H1 (cell line): ENCODE data around the gene ABHD6. TPM values are rescaled to one million over a fixed set of nuclear protein-coding genes. Genes with fewer than 3 reads are reported as not detected.

Experiments
- CTCF ChIA-PET: fragments of 300-600 bp; sonication (Branson Sonifier 250); formaldehyde crosslinking; loops from one replicate; lab custom pipeline; 2021; ENCODE audit not compliant: partially characterized antibody; lab: Charles Lee
- POLR2A ChIA-PET: fragments of 300-600 bp; sonication (Branson Sonifier 250); formaldehyde crosslinking; loops from one replicate; lab custom pipeline; 2021; ENCODE audit warnings: inconsistent platforms; ENCODE audit not compliant: partially characterized antibody; lab: Charles Lee
- DNase-seq, 2 experiments: peaks; one replicate each; pipeline versions ENCODE4 v3.0.0 to v3.0.0-alpha.2; 2010 to 2022; ENCODE audit warnings: low spot score in 2 of 2, low read depth in 1 of 2, mixed read lengths in 1 of 2
- FAIRE-seq: peaks from 2 replicates; lab custom pipeline; 2011; peaks lifted over from hg19 to GRCh38; lab: Jason Lieb, UNC
- H2AFZ ChIP-seq: 2 replicates; pipeline ENCODE4 v1.8.1; 2012; ENCODE audit warnings: low read length, inconsistent platforms
- H2AK5ac ChIP-seq: 2 replicates; pipeline ENCODE4 v1.6.1; 2013; ENCODE audit warnings: low read depth, low read length
- H2BK120ac ChIP-seq: replicated peaks from 2 replicates; pipeline ENCODE3; 2013; ENCODE audit warnings: low read depth, low read length, inconsistent platforms
- H2BK12ac ChIP-seq: 2 replicates; pipeline ENCODE4 v1.6.1; 2013; ENCODE audit warnings: low read depth, low read length
- H2BK15ac ChIP-seq: 2 replicates; pipeline ENCODE4 v1.6.1; 2013; ENCODE audit warnings: low read length
- H2BK20ac ChIP-seq: 2 replicates; pipeline ENCODE4 v1.6.1; 2013; ENCODE audit warnings: low read length
- H2BK5ac ChIP-seq: 2 replicates; pipeline ENCODE4 v1.6.1; 2013; ENCODE audit warnings: low read depth, low read length
- H3K14ac ChIP-seq: 2 replicates; pipeline ENCODE4 v1.6.1; 2013; ENCODE audit warnings: inconsistent platforms; ENCODE audit not compliant: insufficient read length
- H3K18ac ChIP-seq: 2 replicates; pipeline ENCODE4 v1.6.1; 2013; ENCODE audit warnings: low read length; ENCODE audit errors: extremely low read depth
- H3K23ac ChIP-seq: 2 replicates; pipeline ENCODE4 v1.6.1; 2013; ENCODE audit warnings: inconsistent platforms; ENCODE audit not compliant: insufficient read length
- H3K23me2 ChIP-seq: 2 replicates; pipeline ENCODE4 v1.6.1; 2013; ENCODE audit warnings: low read depth, low read length
- H3K27ac ChIP-seq: 2 replicates; pipeline ENCODE4 v1.6.1; 2011; ENCODE audit warnings: low read depth, low read length, inconsistent platforms
- H3K27me3 ChIP-seq, 4 experiments: replicated peaks in 1 of 4; 1 replicate in 1 of 4; 2 replicates in 3 of 4; pipeline versions ENCODE4 v1.6.1 to v1.8.1; 2011 to 2013; ENCODE audit warnings: low read length in 3 of 4, mild to moderate bottlenecking in 3 of 4, inconsistent platforms in 2 of 4, mixed read lengths in 2 of 4, moderate library complexity in 1 of 4; ENCODE audit not compliant: control insufficient read depth in 3 of 4, insufficient read depth in 3 of 4; ENCODE audit errors: extremely low read depth in 1 of 4
- H3K36me3 ChIP-seq, 4 experiments: 2 replicates each; pipeline versions ENCODE4 v1.6.1 to v1.8.1; 2011 to 2013; ENCODE audit warnings: mild to moderate bottlenecking in 4 of 4, low read length in 3 of 4, moderate library complexity in 2 of 4, control low read depth in 1 of 4, inconsistent platforms in 1 of 4; ENCODE audit not compliant: insufficient read depth in 4 of 4, control insufficient read depth in 2 of 4
- H3K4ac ChIP-seq: replicated peaks from 2 replicates; pipeline ENCODE3; 2013; ENCODE audit warnings: low read length, low read depth, mixed read lengths, inconsistent platforms; ENCODE audit not compliant: insufficient read length
- H3K4me1 ChIP-seq, 4 experiments: replicated peaks in 1 of 4; 1 replicate in 1 of 4; 2 replicates in 3 of 4; pipeline versions ENCODE4 v1.6.1 to v1.8.1; 2011 to 2013; ENCODE audit warnings: low read length in 3 of 4, inconsistent platforms in 2 of 4, mixed read lengths in 1 of 4; ENCODE audit not compliant: insufficient read depth in 4 of 4, control insufficient read depth in 3 of 4
- H3K4me2 ChIP-seq, 2 experiments: 2 replicates each; pipeline versions ENCODE4 v1.6.1 to v1.8.1; 2011 to 2013; ENCODE audit warnings: low read depth in 2 of 2, low read length in 2 of 2, control low read depth in 1 of 2, inconsistent platforms in 1 of 2, mild to moderate bottlenecking in 1 of 2; ENCODE audit not compliant: insufficient read depth in 1 of 2
- H3K4me3 ChIP-seq, 4 experiments: fragments of 200-600, 300-600 bp in 1 of 4; sonication (generic), shearing (Covaris generic), sonication (Bioruptor Twin) in 1 of 4; 2 replicates each; pipeline versions ENCODE4 v1.5.1 to v1.8.1; 2011 to 2016; ENCODE audit warnings: low read length in 4 of 4, low read depth in 3 of 4, control low read depth in 2 of 4, inconsistent platforms in 2 of 4, mild to moderate bottlenecking in 2 of 4, mixed read lengths in 1 of 4, moderate library complexity in 1 of 4; ENCODE audit not compliant: insufficient read depth in 2 of 4; ENCODE audit errors: extremely low read depth in 1 of 4
- H3K56ac ChIP-seq: replicated peaks from 2 replicates; pipeline ENCODE3; 2013; ENCODE audit warnings: low read depth, mild to moderate bottlenecking, mixed read lengths, low read length, inconsistent platforms; ENCODE audit not compliant: insufficient read length
- H3K79me1 ChIP-seq: 2 replicates; pipeline ENCODE4 v1.6.1; 2013; ENCODE audit warnings: low read depth, low read length, control low read depth
- H3K79me2 ChIP-seq, 2 experiments: 2 replicates each; pipeline versions ENCODE4 v1.6.1 to v1.8.1; 2012 to 2013; ENCODE audit warnings: low read length in 2 of 2, mild to moderate bottlenecking in 2 of 2, inconsistent platforms in 1 of 2; ENCODE audit not compliant: insufficient read depth in 2 of 2, control insufficient read depth in 1 of 2
- H3K9ac ChIP-seq, 4 experiments: replicated peaks in 1 of 4; 1 replicate in 1 of 4; 2 replicates in 3 of 4; pipeline versions ENCODE4 v1.6.1 to v1.8.1; 2011 to 2013; ENCODE audit warnings: low read depth in 3 of 4, low read length in 3 of 4, control low read depth in 2 of 4, mild to moderate bottlenecking in 2 of 4, moderate library complexity in 2 of 4, inconsistent platforms in 1 of 4; ENCODE audit errors: extremely low read depth in 1 of 4
- H3K9me3 ChIP-seq, 2 experiments: 2 replicates each; pipeline versions ENCODE4 v1.6.1 to v1.8.1; 2012 to 2013; ENCODE audit warnings: mild to moderate bottlenecking in 2 of 2, moderate library complexity in 2 of 2, control low read depth in 1 of 2, inconsistent platforms in 1 of 2, low read depth in 1 of 2, low read length in 1 of 2, mixed read lengths in 1 of 2; ENCODE audit not compliant: insufficient read depth in 2 of 2
- H4K20me1 ChIP-seq, 2 experiments: replicated peaks in 1 of 2; 2 replicates each; pipeline versions ENCODE3 to v1.8.1; 2011 to 2013; ENCODE audit warnings: inconsistent platforms in 2 of 2, low read length in 2 of 2, mild to moderate bottlenecking in 1 of 2; ENCODE audit not compliant: insufficient read depth in 2 of 2, control insufficient read depth in 1 of 2
- H4K5ac ChIP-seq: 2 replicates; pipeline ENCODE4 v1.6.1; 2013; ENCODE audit warnings: low read length, low read depth, mixed read lengths, inconsistent platforms; ENCODE audit not compliant: insufficient read length
- H4K8ac ChIP-seq: 2 replicates; pipeline ENCODE4 v1.8.0; 2013; ENCODE audit warnings: mild to moderate bottlenecking, moderate library complexity, low read length, inconsistent platforms; ENCODE audit not compliant: insufficient read depth; ENCODE audit errors: extremely low read depth
- H4K91ac ChIP-seq: replicated peaks from 2 replicates; pipeline ENCODE3; 2013; ENCODE audit warnings: low read length, mixed read lengths, inconsistent platforms; ENCODE audit not compliant: insufficient read length
- BACH1 ChIP-seq: IDR thresholded peaks from 2 replicates; pipeline ENCODE4 v1.6.1; 2012; ENCODE audit warnings: low read length, improper control_type of control experiment
- CREB1 ChIP-seq: IDR thresholded peaks from 2 replicates; pipeline ENCODE4 v1.6.1; 2012; ENCODE audit warnings: inconsistent platforms
- POLR2A ChIP-seq, 2 experiments: IDR thresholded peaks; 1 replicate in 1 of 2; 2 replicates in 1 of 2; pipeline ENCODE4 v1.6.1; 2011; ENCODE audit warnings: low read depth in 2 of 2, low read length in 2 of 2, mild to moderate bottlenecking in 2 of 2; ENCODE audit errors: control extremely low read depth in 1 of 2
- POLR2AphosphoS5 ChIP-seq: IDR thresholded peaks from 2 replicates; pipeline ENCODE4 v1.6.1; 2011; ENCODE audit warnings: low read depth, low read length
- RBBP5 ChIP-seq: IDR thresholded peaks from 2 replicates; pipeline ENCODE4 v1.7.1; 2012; ENCODE audit warnings: low read depth, mild to moderate bottlenecking, inconsistent platforms, low read length, moderate library complexity, borderline replicate concordance
- RNF2 ChIP-seq: fragments of 200-900, 300-1000 bp; sonication (generic); IDR thresholded peaks from 2 replicates; pipeline ENCODE4 v1.7.1; 2016; ENCODE audit warnings: borderline replicate concordance, low read depth, mild to moderate bottlenecking, antibody characterized with exemption, low read length; ENCODE audit not compliant: poor library complexity, severe bottlenecking; ENCODE audit errors: missing control alignments
- SAP30 ChIP-seq: fragments of 300-600 bp; sonication (generic); IDR thresholded peaks from 2 replicates; pipeline ENCODE4 v1.7.1; 2012; ENCODE audit warnings: low read length, moderate library complexity, mild to moderate bottlenecking, inconsistent platforms; ENCODE audit not compliant: insufficient read depth, insufficient replicate concordance
- SIN3A ChIP-seq, 2 experiments: IDR thresholded peaks in 1 of 2; conservative IDR thresholded peaks in 1 of 2; 2 replicates each; pipeline ENCODE4 v1.6.1; 2011 to 2012; ENCODE audit warnings: low read length in 2 of 2, improper control_type of control experiment in 1 of 2, low read depth in 1 of 2, mild to moderate bottlenecking in 1 of 2
- SP1 ChIP-seq: IDR thresholded peaks from 2 replicates; pipeline ENCODE4 v1.6.1; 2011; ENCODE audit warnings: low read depth, low read length
- SP2 ChIP-seq: IDR thresholded peaks from 2 replicates; pipeline ENCODE4 v1.6.1; 2012; ENCODE audit warnings: mild to moderate bottlenecking, low read length, inconsistent platforms
- TAF7 ChIP-seq: optimal IDR thresholded peaks from 2 replicates; pipeline ENCODE3; 2011; ENCODE audit warnings: low read depth, mild to moderate bottlenecking, inconsistent platforms, low read length, moderate library complexity, borderline replicate concordance
- WGBS, 2 experiments: shearing (Covaris generic) in 1 of 2; methylation state at CpG; one replicate each; pipeline versions ENCODE4 v1.1.6 to v1.1.7; 2013 to 2015; ENCODE audit warnings: low lambda C conversion rate in 2 of 2, mixed read lengths in 2 of 2, inconsistent platforms in 1 of 2, low coverage in 1 of 2, missing lambda C conversion rate in 1 of 2; ENCODE audit not compliant: insufficient replicate concordance in 2 of 2, insufficient coverage in 1 of 2, insufficient read length in 1 of 2; ENCODE audit errors: extremely low coverage in 1 of 2, missing lambda C conversion rate in 1 of 2; 5-methylcytosine and 5-hydroxymethylcytosine counted together
- polyA plus RNA-seq, 7 experiments: library from polyadenylated mRNA; depleted of rRNA in 3 of 7; stranded (reverse) in 5 of 7; unstranded in 2 of 7; fragments of >200 nt in 5 of 7; fragments of 200-250 nt in 2 of 7; gene quantifications; 1 replicate in 5 of 7; 2 replicates in 1 of 7; 4 replicates in 1 of 7; pipeline versions ENCODE4 v1.2.1 to v1.2.3, GENCODE V29; 2011 to 2013; ENCODE audit warnings: missing spikeins in 2 of 7, mixed read lengths in 2 of 7
- total RNA-seq: library from RNA; stranded (reverse); fragmentation: NEBNext Ultra II Directional; extraction: Animal tissue kit (Norgen Biotek cat#: 25700); gene quantifications from 2 replicates; pipeline ENCODE4 v1.2.1, GENCODE V29; 2021
- TF ChIP-seq, protein P1 (sequence below), 3 experiments: IDR thresholded peaks; 1 replicate in 2 of 3; 2 replicates in 1 of 3; pipeline versions ENCODE4 v1.5.1 to v1.6.1; 2011; ENCODE audit warnings: low read length in 3 of 3, mild to moderate bottlenecking in 3 of 3, inconsistent platforms in 2 of 3, low read depth in 1 of 3, moderate library complexity in 1 of 3; ENCODE audit not compliant: insufficient read depth in 1 of 3; ENCODE audit errors: control extremely low read depth in 1 of 3

The ABHD6 gene
- total and polyA plus RNA-seq, 2 of the 8 experiments (the other 6 are each of a cell fraction or from before 2014, with no cell fraction given) = 5.9 to 6.6 TPM

DNA sequence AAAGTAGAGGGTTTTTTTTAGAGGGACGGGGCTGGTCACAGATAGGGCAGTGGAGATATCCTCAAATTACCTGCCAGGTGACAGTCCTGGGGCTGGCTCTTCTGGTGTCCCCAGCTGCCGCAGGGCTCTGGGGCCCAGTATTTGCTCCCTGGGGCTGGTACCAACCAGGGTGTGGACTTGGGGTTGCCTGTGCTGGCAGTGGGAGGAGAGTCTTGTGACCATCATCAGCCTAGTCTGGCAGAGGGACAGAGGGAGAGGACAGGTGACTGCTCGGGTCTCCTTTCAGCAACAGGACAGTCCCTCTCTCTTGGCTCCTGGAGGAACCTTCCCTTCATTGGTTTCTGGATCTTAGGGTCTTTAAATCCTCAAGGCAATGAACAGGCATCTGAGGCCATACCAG, 60.6 kb downstream of the ABHD6 start:
- DNase-seq (no peak), FAIRE-seq (no peak)
- Histone ChIP-seq H4K8ac (no peak overlapping the region), H2BK15ac (no peak overlapping the region), H2BK5ac (no peak overlapping the region), H3K79me1 (no peaks in the 10 kb centered on the region), H3K27ac (no peak overlapping the region), H3K23ac (no peak overlapping the region), H3K4ac (no peak overlapping the region), H3K18ac (no peak overlapping the region), H3K27me3 (no peaks in the 10 kb centered on the region; a peak in 1 of 7 replicates), H3K23me2 (no peaks in the 10 kb centered on the region), H3K79me2 (no peaks in the 10 kb centered on the region), H3K9me3 (no peaks in the 10 kb centered on the region), H2BK12ac (no peak overlapping the region), H4K91ac (no peak overlapping the region), H4K5ac (no peak overlapping the region), H2AFZ (no peak overlapping the region), H3K56ac (no peak overlapping the region), H3K14ac (no peak overlapping the region), H4K20me1 (no peaks in the 10 kb centered on the region), H3K4me3 (no peak overlapping the region), H3K4me2 (no peak overlapping the region), H2BK120ac (no peak overlapping the region), H3K4me1 (peaks cover 0 to 3% (median 0%) of the 10 kb centered on the region in 4 experiments; a peak in 1 of 7 replicates), H3K36me3 (no peaks in the 10 kb centered on the region), H3K9ac (no peak overlapping the region), H2BK20ac (no peak overlapping the region), H2AK5ac (no peak overlapping the region)
- ChIA-PET CTCF (interaction anchor here (1.2 to 14.4 kb wide), 7 partner anchors 9 to 120 kb away, joined by 4 to 177 read pairs (median 41); partner anchors contain the start of genes HTD2 and RPP14), POLR2A (no interaction called here)
- WGBS, 2 experiments = 94% methylated on average over 3 of the region's 3 CpGs; no CpG with 5 or more reads in 1 of the 2 experiments
- TF ChIP-seq RNF2 (no peak), BACH1 (no peak), TAF7 (no peak), POLR2AphosphoS5 (no peak), SAP30 (no peak), POLR2A (IDR thresholded peaks at IDR 0.05; ENCODE audit: control extremely low read depth in 1 of 2, low read depth in 2 of 2, low read length in 2 of 2) (no peak), CREB1 (no peak), RBBP5 (no peak), SP1 (no peak), SP2 (no peak), SIN3A (conservative IDR thresholded peaks at IDR 0.05 in 1 of 2, IDR thresholded peaks at IDR 0.05 in 1 of 2; ENCODE audit: low read depth in 1 of 2, low read length in 2 of 2) (no peak)
- TF ChIP-seq, protein P1, sequence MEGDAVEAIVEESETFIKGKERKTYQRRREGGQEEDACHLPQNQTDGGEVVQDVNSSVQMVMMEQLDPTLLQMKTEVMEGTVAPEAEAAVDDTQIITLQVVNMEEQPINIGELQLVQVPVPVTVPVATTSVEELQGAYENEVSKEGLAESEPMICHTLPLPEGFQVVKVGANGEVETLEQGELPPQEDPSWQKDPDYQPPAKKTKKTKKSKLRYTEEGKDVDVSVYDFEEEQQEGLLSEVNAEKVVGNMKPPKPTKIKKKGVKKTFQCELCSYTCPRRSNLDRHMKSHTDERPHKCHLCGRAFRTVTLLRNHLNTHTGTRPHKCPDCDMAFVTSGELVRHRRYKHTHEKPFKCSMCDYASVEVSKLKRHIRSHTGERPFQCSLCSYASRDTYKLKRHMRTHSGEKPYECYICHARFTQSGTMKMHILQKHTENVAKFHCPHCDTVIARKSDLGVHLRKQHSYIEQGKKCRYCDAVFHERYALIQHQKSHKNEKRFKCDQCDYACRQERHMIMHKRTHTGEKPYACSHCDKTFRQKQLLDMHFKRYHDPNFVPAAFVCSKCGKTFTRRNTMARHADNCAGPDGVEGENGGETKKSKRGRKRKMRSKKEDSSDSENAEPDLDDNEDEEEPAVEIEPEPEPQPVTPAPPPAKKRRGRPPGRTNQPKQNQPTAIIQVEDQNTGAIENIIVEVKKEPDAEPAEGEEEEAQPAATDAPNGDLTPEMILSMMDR (IDR thresholded peaks at IDR 0.05; ENCODE audit: control extremely low read depth in 1 of 3, insufficient read depth in 1 of 3, low read depth in 1 of 3, low read length in 3 of 3) = no peak
